NB4 (cell line): ENCODE results near the gene SRD5A2.

Experiments
- POLR2A ChIP-seq: IDR thresholded peaks from 2 replicates; pipeline ENCODE4 v1.6.1; 2011; ENCODE audit warnings: mild to moderate bottlenecking; ENCODE audit not compliant: insufficient read length; ENCODE audit errors: extremely low read depth
- TF ChIP-seq, protein P1 (sequence below): IDR thresholded peaks from one replicate; pipeline ENCODE4 v1.5.1; 2012; ENCODE audit warnings: low read depth, low read length

DNA sequence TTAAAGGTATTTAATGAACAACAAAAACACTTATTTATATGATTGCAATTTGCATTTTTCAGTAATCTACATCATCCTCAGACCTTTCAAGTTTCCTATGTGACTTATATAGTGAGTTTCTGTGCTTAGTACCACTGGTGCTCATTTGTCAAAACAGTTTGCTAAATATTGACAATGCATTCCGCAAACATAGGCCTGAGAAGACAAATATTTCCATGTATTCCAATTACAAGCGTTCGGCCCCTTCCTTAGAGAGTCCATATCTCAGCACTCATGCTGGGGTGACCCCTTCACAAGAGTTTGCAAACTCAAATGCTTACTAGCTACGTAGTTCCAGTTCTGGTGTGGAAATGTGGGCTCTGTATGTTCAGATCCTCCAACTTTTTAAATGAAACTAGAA lies 56.1 kb downstream of the SRD5A2 start:
- TF ChIP-seq POLR2A = no peak
- TF ChIP-seq, protein P1, sequence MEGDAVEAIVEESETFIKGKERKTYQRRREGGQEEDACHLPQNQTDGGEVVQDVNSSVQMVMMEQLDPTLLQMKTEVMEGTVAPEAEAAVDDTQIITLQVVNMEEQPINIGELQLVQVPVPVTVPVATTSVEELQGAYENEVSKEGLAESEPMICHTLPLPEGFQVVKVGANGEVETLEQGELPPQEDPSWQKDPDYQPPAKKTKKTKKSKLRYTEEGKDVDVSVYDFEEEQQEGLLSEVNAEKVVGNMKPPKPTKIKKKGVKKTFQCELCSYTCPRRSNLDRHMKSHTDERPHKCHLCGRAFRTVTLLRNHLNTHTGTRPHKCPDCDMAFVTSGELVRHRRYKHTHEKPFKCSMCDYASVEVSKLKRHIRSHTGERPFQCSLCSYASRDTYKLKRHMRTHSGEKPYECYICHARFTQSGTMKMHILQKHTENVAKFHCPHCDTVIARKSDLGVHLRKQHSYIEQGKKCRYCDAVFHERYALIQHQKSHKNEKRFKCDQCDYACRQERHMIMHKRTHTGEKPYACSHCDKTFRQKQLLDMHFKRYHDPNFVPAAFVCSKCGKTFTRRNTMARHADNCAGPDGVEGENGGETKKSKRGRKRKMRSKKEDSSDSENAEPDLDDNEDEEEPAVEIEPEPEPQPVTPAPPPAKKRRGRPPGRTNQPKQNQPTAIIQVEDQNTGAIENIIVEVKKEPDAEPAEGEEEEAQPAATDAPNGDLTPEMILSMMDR = no peak
